Right atrium auricular region (tissue), 2 donors: ENCODE measurements around the gene PRKCB. TPM values are rescaled to one million over a fixed set of nuclear protein-coding genes. Genes with fewer than 3 reads are reported as not detected.

Experiments used
- DNase-seq: peaks from one replicate; pipeline ENCODE4 v3.0.0-alpha.2; 2019; ENCODE audit warnings: low spot score
- H3K27ac ChIP-seq, 2 donors: fragments of 200-600 bp; sonication (generic); 1 replicate in 1 of 2; 2 replicates in 1 of 2; pipeline ENCODE4 v1.5.1; 2016 to 2019
- H3K27me3 ChIP-seq, 2 donors: fragments of 200-600 bp; sonication (generic); one replicate each; pipeline versions ENCODE4 v1.5.1 to v1.6.0; 2017 to 2019
- H3K36me3 ChIP-seq: fragments of 200-600 bp; sonication (generic); one replicate; pipeline ENCODE4 v1.5.1; 2016
- H3K4me1 ChIP-seq, 2 donors: fragments of 200-600 bp; sonication (generic); one replicate each; pipeline versions ENCODE4 v1.5.1 to v1.6.0; 2017 to 2019
- H3K4me3 ChIP-seq, 2 donors: fragments of 200-600 bp; sonication (generic); 1 replicate in 1 of 2; 2 replicates in 1 of 2; pipeline ENCODE4 v1.5.1; 2017 to 2019; ENCODE audit warnings: mild to moderate bottlenecking in 1 of 2, moderate library complexity in 1 of 2
- H3K9me3 ChIP-seq, 2 donors: fragments of 200-600 bp; sonication (generic); one replicate each; pipeline ENCODE4 v1.5.1; 2019
- total RNA-seq, 2 donors: library from RNA; depleted of rRNA; stranded (reverse); fragments of >200 nt; gene quantifications; one replicate each; pipeline ENCODE4 v1.1.0, GENCODE V29; 2016
- TF ChIP-seq, protein P1 (sequence below), 2 donors: fragments of 200-600 bp; sonication (generic); IDR thresholded peaks; one replicate each; pipeline ENCODE4 v1.5.1; 2019; ENCODE audit warnings: antibody characterized with exemption in 2 of 2

PRKCB gene
- total RNA-seq, 2 donors from 2014 or later, result 0.93 to 3.1 TPM

DNA sequence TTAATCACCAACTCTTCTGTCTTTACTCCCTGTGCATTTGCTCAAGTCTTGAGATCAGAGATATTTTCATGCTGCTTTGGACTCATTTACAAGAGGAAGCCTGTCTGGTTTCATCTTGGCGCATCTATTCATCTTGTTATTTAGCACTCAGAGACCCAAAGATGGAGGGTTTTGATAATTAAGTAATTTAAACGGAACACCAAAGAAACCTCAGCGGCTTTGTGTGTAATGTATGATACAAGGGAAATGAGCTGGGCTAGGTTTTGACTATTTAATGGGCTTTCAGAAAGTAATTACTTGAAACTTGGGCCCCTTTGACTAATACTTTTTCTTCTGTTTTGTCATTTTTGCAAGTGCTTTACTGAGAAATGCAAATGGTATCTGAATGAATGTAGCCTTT is 354.2 kb downstream of the PRKCB start:
- no peak for DNase-seq
- Histone ChIP-seq H3K4me3 (no peak overlapping the region), H3K4me1 (no peaks in the 10 kb centered on the region), H3K36me3 (no peaks in the 10 kb centered on the region), H3K9me3 (no peaks in the 10 kb centered on the region), H3K27ac (no peak overlapping the region), H3K27me3 (no peaks in the 10 kb centered on the region)
- TF ChIP-seq, protein P1, sequence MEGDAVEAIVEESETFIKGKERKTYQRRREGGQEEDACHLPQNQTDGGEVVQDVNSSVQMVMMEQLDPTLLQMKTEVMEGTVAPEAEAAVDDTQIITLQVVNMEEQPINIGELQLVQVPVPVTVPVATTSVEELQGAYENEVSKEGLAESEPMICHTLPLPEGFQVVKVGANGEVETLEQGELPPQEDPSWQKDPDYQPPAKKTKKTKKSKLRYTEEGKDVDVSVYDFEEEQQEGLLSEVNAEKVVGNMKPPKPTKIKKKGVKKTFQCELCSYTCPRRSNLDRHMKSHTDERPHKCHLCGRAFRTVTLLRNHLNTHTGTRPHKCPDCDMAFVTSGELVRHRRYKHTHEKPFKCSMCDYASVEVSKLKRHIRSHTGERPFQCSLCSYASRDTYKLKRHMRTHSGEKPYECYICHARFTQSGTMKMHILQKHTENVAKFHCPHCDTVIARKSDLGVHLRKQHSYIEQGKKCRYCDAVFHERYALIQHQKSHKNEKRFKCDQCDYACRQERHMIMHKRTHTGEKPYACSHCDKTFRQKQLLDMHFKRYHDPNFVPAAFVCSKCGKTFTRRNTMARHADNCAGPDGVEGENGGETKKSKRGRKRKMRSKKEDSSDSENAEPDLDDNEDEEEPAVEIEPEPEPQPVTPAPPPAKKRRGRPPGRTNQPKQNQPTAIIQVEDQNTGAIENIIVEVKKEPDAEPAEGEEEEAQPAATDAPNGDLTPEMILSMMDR (IDR thresholded peaks at IDR 0.05), result no peak

DNA sequence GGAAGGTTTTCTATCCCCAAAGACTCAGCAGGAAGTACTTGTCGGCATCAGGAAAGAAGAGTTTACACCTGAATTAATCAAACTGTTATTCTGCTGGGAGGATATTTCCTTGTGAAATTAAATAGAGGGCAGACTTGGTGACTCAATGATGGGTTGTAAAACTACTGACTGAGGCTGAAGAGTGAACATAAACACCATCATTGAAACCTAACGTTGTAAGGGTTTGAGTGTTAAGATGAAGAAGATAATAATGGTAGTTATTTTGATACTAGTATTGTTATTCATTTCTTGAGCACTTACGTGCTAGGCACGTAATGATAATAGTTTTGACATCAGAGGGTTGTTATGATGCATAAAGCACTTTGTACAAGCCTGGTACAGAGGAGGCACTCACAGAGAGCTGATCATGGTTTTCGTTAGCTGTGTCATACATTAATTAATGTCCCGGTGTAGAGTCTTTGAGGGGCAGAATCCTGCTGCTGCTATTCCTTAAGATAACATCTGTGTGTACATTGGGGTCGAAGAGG is 356.2 kb downstream of the PRKCB start:
- Histone ChIP-seq H3K27me3 (no peaks in the 10 kb centered on the region), H3K27ac (no peak overlapping the region), H3K4me3 (no peak overlapping the region), H3K36me3 (no peaks in the 10 kb centered on the region), H3K4me1 (no peaks in the 10 kb centered on the region), H3K9me3 (no peaks in the 10 kb centered on the region)
- DNase-seq, result no peak
- TF ChIP-seq, protein P1 (IDR thresholded peaks at IDR 0.05), result no peak

DNA sequence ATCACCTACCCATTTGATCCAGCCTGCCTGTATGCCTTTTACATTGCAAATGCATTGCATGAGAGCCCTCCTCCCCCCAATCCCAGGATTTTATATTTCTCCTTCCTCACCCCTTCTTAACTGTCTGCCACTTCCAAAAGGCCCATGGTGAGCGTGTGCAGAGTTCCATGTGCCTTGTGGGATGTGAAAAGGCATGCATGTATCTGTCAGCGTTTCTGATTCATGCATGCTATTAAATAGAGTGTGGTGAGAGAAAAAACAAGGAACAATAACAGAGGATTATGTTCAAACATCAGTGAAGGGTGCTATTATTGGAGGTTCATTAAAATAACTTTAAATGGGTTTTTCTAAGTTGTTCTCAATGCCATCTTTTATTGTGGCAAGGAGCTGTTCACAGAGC is 359.4 kb downstream of the PRKCB start:
- Histone ChIP-seq H3K9me3 (no peaks in the 10 kb centered on the region), H3K27me3 (no peaks in the 10 kb centered on the region), H3K36me3 (no peaks in the 10 kb centered on the region), H3K4me1 (no peaks in the 10 kb centered on the region), H3K4me3 (no peak overlapping the region), H3K27ac (no peak overlapping the region)
- no peak for DNase-seq
- TF ChIP-seq, protein P1 (IDR thresholded peaks at IDR 0.05), result no peak

DNA sequence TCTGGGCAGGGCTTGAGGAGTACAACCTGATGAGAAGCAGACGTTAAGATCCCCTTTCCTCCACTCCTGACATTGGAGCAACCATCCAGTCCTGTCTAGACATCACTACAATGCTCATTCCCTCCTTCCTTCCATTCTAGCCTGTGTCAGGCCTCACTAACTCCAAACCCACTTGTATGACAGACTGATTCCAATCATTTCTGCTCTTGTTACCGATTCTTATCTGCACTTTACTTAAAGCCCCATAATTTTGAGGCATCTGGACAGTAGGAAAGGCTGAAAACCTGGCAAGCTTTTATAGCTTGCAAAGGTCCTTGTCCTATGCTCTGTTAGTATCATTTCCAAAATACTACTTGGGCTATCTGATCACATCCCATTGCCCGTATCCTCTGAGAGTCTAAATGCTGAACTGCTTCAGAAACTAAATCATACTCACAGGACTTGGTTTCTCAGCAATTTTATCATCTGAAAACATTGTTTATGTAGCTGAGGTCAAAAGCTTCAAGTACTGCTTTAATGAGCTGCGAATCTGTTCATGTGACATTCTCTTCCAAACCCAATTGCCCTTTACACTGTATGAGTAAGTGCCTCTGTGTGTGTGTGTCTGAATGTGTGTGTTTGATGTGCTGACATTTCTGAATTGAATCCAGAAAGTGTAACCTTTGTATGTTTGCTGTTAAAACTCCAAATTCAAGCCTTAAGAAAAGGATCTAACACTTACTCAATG is 363.2 kb downstream of the PRKCB start:
- no peak overlapping the region for H3K4me3 ChIP-seq
- no peaks in the 10 kb centered on the region for H3K27me3 ChIP-seq
- no peaks in the 10 kb centered on the region for H3K36me3 ChIP-seq
- TF ChIP-seq, protein P1 (IDR thresholded peaks at IDR 0.05), result no peak
- peak overlapping the region in 1 of 2 donors; percentile 7 for H3K27ac ChIP-seq
- H3K9me3 ChIP-seq, result no peaks in the 10 kb centered on the region
- DNase-seq, result no peak
- H3K4me1 ChIP-seq, result no peaks in the 10 kb centered on the region

DNA sequence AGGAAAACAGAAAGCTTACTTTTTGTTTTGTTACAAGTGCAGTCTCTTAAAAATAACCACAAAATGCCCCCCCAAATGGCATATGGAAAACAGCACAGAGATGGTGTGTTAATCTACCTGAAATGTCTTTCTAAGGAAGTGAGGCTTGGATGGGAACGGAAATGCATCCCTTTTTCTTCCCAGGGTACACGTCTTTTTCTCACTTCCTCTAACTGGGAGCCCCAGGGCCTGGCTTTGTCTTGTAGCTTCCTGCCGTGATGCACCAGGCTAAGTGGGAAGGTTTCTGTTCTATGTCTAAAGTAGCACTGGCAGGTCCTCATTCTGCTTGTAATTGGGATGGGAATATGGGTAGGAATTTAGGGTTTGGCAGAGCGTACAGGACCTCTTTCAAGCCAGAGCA is 367.9 kb downstream of the PRKCB start:
- no peak overlapping the region for H3K4me3 ChIP-seq
- no peaks in the 10 kb centered on the region for H3K36me3 ChIP-seq
- DNase-seq, result no peak
- H3K9me3 ChIP-seq, result no peaks in the 10 kb centered on the region
- no peaks in the 10 kb centered on the region for H3K4me1 ChIP-seq
- TF ChIP-seq, protein P1 (IDR thresholded peaks at IDR 0.05), result no peak
- no peak overlapping the region for H3K27ac ChIP-seq
- no peaks in the 10 kb centered on the region for H3K27me3 ChIP-seq
